ENCODE results near the gene MYF5.
"Not testable (repeated sequence)": the region's sequence is repeated elsewhere in the genome, so short reads cannot be mapped to it uniquely, and the experiment has no call there.

Gene MYF5

DNA sequence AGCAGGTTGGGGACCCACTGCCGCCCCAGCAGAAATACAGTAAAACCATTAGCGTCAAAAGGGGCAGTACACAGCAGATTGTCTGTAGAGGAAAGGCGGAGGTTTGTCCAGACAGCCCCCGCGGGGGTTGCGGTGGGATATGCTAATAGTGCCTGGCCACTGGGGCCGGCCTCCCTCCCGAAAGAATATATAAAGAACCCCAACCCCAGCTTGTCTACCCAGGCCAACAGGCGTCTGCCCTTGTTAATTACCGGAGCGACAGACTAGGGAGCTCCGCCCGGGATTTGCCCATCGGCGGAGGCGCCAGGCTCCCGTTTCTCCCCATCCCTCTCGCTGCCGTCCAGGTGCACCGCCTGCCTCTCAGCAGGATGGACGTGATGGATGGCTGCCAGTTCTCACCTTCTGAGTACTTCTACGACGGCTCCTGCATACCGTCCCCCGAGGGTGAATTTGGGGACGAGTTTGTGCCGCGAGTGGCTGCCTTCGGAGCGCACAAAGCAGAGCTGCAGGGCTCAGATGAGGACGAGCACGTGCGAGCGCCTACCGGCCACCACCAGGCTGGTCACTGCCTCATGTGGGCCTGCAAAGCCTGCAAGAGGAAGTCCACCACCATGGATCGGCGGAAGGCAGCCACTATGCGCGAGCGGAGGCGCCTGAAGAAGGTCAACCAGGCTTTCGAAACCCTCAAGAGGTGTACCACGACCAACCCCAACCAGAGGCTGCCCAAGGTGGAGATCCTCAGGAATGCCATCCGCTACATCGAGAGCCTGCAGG is at the start of gene MYF5:
Gene MYF5, plus strand, starts transcription at position 217 of the 774 bp plus-strand sequence. Its CDS starts 152 bp downstream, at position 369.
- no peak for DNase-seq (ENCODE audit: low spot score)

- no peak for DNase-seq (ENCODE audit: low spot score)
Observed at GRCh38 chr12:80670214-80670613, 46.5 kb upstream of the MYF5 start.

GRCh38 chr12:80676042-80676636 is 40.6 kb upstream of the MYF5 start:
- not testable (repeated sequence) for DNase-seq (ENCODE audit: low spot score)

DNA sequence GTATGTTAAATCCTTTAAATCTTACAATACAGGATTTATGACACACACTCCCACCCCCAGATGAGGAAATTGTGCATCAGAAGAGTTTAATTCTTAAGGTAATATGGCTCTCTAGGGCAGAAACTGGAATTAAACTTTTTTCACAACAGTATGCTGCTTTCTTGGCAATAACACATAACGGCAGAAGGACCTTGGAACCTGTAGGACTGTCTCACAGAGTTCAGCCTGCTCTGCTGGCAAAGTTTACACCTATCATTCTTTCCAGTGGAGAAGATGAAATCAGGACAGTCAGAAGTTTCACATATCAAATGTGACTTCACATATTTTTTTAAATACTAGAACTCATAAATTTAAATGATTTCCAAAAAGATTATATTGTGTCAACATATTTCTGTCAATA is 39.9 kb upstream of the MYF5 start:
- no peak for DNase-seq (ENCODE audit: low spot score)

DNA sequence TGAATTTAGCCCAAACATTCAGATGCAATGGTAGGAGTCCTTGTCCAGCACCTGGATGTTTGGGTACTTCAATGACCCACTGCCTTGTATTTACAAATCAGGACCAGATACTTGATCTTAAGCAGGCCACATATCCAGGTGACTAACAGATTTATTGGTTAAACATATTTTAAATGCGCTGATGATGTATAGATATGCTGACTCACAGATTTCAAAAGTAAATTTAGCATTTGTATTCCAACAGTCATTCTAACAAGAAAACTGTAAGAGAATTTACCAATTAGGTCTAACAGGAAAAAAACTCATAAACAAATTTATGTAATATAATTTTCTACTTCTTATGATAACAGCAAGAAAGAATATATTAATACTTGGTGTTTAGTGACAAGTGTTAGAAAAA is 38.7 kb upstream of the MYF5 start:
- DNase-seq (ENCODE audit: low spot score) = no peak

DNA sequence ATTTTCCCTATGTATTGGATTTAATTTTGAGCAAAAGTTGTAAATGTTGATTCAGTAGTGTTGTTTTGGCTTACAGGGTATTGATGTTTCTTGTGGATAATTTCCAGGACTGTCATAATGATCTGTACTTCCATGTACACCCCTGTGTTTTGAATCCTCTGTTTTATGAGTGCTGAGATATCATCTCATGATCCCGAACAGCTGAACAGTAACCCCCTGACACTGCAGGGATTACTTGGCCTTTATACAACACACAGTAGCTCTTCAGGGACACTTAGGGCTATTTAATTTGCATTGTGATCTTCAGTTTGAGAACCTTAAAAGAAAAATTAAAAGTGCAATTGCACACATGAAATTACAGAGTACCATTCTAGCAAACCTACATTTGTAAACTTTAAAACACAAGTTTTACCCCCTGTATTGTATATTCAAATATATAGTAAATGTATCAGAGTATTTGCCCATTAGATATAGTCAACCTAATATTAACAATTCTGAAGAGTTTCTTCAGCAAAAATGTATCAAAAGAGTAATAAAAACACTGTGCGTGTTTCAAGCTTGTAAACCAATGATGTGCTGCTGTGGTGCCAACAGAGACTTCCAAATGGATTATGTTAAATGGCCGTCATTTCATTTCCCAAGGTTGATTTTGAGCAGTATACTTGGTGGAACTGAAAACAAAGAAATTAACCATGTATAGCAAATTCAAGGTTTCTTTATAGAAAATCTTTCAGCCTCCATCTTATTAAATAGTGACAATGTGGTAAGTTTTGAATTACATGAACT is 37.2 kb upstream of the MYF5 start:
- DNase-seq (ENCODE audit: low spot score) = no peak

GRCh38 chr12:80681287-80681686 is 35.4 kb upstream of the MYF5 start:
- no peak for DNase-seq (ENCODE audit: low spot score)

GRCh38 chr12:80681786-80682185 is 34.9 kb upstream of the MYF5 start:
- no peak for DNase-seq (ENCODE audit: low spot score)

DNA sequence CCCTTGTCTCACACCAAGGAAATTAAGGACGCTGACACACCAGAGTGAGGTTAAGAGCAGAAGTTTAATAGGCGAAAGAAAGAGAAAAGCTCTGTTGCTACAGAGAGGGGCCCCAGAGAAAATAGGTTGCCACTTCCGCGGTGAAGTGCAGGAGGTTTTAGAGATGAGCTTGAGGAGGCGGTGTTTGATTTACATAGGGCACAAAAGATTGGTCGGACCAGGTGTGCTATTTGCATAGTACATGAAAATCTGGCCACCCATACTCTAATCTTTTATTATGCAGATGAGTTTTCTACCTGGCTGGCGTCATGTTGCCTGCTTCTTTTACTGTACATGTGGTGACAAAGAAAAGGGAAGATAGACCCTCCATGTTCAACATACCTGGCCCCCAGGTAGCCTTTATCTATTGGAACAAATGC is 32.6 kb upstream of the MYF5 start:
- DNase-seq (ENCODE audit: low spot score) = no peak

- DNase-seq (ENCODE audit: low spot score) = no peak
Observed at GRCh38 chr12:80690090-80690489, 26.6 kb upstream of the MYF5 start.

- no peak for DNase-seq (ENCODE audit: low spot score)
Observed at GRCh38 chr12:80690513-80690912, 26.2 kb upstream of the MYF5 start.

- no peak for DNase-seq (ENCODE audit: low spot score)
Observed at GRCh38 chr12:80692114-80692513, 24.6 kb upstream of the MYF5 start.

DNA sequence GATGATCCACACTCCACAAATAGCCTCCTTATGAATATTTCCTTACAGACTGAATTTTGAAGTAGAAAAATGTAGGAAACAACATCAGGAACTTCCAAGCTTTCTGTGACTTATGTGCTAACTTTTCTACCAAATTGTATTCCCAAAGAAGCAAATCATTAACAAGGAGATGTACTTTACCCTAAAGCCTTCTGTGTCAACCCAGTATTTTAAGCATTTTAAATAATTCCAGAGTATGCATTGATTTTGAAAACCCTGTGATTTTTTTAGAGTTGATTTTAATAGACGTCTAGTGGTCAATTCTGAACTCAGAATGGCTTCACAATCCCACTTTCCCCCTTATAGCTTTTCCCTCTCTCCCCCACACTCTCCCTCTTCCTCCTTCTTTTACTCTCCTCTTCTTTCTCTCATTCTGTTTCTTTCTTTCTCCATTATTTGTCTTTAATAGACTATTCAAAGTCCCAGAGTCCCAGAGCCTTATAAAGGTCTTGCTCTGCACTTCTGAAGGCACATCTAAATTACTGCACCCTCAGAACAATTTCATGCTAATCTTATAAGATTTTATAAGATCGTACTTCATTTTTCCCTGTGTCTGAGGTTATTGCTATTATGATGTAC is 19.3 kb upstream of the MYF5 start:
- no peak for DNase-seq (ENCODE audit: low spot score)

GRCh38 chr12:80698256-80698655 is 18.5 kb upstream of the MYF5 start:
- DNase-seq (ENCODE audit: low spot score) = no peak

- no peak for DNase-seq (ENCODE audit: low spot score)
Observed at GRCh38 chr12:80698847-80699542, 17.7 kb upstream of the MYF5 start.

DNA sequence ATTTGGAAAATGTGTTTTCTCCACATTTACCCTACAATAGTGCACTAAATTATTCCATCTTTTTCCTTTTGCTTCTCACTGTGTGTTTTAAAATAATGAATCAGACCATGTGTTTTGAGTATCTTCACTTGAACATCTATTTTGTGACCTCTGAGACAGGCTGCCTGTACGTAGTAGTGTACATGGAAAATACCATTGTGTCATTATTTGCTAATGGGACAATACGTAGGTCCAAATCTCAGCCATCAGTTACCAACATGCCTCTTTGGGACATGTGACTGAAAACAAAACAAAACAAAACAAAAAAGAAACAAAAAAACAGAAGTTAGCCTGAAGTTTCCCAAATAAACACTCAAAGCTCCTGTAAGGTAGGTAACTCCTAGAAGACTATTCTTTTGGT is 16.4 kb upstream of the MYF5 start:
- DNase-seq (ENCODE audit: low spot score) = no peak

DNA sequence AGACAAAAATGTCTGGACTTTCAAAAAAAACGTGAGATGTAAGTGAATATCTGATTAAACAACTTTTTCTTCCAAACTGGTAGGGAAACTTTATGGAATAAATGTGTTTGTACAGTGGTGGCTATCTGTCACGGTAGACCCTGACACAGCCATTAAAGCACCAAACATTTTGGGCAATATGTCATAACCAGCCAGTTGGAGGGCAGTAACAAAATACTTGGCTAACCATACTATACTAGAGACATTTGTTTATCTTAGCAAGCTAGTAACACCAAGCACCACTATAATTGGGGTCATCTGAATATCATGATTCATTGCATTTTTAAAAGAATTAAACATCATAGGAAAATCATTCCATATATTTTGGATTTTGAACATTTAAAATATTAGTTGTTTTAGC is 15.3 kb upstream of the MYF5 start:
- DNase-seq (ENCODE audit: low spot score) = no peak

DNA sequence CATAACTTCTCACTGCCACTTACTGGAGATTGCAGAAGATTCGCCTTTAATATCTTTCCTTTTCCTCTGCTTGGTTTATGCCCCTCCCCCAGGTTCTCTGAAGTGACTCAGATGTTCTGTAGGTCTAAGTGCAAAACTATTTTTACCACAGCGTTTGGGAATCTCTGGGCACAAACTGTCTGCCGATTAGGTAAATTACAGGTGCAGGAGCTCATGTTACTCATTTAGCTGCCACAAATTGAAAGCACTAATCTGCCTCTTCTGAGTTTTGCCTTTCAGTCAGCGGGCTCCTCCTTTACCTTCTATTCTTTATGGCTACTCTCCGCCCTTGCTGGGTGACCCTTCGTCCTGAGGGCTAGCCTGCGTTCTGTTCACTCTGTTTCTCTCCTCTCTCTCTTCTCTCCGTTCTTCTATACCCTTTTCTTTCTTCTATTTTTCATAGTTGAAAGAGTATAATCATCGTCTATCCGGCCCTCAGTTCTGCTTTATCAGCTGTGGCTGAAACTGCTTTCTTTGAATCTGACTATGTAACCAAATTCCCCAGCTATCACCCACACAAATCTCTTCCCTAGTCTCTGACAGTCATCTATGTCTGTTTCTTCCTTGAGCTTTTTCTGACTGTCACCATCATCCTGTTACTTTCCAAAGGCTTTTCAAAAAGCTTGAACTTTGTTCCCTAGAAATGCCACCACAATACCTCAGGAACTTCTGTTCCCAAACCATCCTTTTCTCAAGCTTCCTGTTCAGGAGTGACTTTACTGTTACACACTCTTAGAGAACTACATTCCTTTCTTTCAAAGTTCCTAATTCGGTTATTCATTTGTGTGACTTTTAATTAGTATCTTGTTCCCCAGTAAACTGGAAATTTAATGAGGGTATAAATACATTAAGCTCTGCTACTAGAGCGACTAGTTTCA is 13.6 kb upstream of the MYF5 start:
- DNase-seq (ENCODE audit: low spot score) = no peak

DNA sequence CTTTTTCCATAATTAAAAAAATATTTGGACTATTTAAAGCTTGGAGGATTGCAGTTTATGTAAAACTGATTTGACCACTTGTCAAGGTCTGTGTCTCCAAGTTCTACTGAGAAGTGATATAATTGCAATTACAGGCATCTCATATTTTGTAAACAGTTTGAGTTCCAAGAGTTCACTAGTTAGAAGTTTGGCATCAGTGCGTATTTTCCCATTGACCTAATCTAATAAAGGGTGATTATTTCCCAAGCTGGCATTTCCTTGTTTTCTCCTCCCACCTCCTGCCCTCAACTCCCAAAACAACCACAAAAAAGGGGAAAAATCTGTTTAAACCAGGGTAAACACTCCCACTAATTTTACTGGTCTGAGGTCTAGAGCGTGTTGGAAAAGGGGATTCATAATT is 12.3 kb upstream of the MYF5 start:
- DNase-seq (ENCODE audit: low spot score) = no peak

DNA sequence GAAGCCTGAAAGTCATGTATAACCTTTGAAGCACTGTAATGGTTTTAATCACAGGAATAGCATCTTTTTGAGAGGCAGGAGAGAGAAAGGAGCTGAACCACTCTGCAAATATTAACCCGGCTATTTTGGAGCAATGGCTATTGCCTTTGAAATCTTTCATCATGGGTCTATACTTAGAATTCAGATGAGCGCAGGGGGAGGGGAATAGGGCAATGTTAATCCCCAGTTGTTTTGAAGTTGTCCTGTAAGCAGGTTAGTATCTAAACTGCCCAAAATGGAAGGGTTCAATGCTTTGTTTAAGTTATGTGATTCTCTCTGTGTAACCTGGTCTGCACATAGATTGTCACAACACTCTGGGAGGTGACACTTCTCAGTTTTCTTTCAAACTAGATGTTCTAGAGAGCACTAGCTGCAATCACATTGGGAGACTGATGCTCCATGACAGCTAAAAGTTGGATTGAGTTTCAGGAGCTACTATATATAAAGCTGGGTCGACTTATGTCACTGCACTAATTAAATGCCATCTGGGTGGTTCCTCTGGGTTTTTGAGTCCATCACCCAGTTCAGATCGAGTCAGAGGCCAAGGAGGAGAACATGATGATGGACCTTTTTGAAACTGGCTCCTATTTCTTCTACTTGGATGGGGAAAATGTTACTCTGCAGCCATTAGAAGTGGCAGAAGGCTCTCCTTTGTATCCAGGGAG is 9.4 kb upstream of the MYF5 start, which contains the start of gene MYF6:
Gene MYF6, plus strand, starts transcription at position 509 of the 704 bp plus-strand sequence. Its CDS starts 86 bp downstream, at position 595.
- DNase-seq (ENCODE audit: low spot score) = no peak
